GM21529 (cell line): ENCODE measurements around the gene CNPY3.

Source experiments
- ATAC-seq: cut with Tn5 transposase; IDR thresholded peaks from one replicate; pipeline ENCODE4 v1.9.1; 2021; ENCODE audit not compliant: unreplicated experiment

Gene CNPY3

GRCh38 chr6:42958125-42958524, 28.8 kb downstream of the CNPY3 start:
- no peak for ATAC-seq

DNA sequence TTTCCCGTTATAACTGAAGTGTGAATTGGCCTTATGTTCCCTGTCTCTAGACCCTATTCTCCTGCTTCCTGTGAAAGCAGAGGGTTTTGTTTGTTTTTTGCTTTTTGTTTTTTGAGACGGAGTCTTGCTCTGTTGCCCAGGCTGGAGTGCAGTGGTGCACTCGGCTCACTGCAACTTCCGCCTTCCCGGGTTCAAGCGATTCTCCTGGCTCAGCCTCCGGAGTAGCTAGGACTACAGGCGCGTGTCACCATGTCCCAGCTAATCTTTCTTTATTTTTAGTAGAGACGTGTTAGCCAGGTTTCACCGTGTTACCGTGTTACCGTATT, 30.6 kb downstream of the CNPY3 start:
- no peak for ATAC-seq

DNA sequence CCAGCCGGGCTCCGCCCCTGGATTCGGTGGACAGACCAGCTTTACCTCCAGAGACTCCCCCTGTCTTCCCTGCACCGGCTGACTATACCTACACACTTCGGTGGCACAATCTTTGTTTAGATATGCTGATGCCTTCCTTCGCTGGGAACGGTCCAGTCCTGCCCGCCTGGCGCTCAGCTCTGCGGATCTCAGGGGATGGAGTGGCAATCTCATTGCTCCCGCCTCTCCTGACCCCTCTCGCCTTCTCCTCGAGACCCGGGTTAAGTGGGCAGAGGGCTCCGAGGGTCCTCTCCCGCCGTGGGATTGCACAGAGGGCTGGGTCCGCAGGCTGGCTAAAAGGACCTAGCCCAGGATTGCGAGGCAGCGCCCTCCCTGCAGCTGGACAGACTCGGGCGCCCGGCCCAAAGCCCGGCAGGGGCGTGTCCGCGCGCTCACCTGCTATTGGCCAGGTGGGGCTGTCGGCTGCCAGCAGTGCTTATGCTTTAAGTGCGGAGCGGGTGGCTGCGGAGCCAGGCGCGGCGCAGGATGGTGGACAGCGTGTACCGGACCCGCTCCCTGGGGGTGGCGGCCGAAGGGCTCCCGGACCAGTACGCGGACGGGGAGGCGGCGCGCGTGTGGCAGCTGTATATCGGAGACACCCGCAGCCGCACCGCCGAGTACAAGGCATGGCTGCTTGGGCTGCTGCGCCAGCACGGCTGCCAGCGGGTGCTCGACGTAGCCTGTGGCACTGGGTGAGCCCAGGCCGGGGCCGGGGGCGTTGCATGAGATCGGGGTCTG, 31.2 kb downstream of the CNPY3 start, which contains the start of gene GNMT:
GNMT (plus strand) TSS at position 512 of the 777 bp plus-strand sequence; CDS start at position 526, 14 bp downstream.
- no peak for ATAC-seq

DNA sequence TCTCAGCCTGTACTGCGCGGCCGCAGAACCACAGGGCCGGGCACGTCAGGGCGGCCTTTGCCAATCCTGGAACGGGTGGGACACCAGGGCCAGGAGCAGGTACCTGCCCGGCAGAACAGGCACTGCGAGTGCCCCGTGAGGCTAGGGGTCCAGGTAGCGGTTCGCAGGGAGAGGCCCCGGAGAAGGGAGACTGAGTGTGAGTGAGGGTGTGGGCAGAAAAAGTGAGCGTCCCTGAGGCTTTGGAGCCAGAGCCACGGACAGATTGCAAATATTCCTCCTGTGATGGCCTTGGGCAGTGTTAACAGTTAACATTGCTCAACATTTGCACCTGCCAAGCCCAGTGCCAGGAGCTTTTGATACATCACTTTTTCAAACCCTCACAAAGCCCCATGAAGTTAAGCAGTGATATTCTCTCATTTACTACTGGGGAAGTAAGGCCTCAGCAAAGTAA, 31.8 kb downstream of the CNPY3 start:
- ATAC-seq, result no peak

- no peak for ATAC-seq
Observed at GRCh38 chr6:42962096-42962495, 32.8 kb downstream of the CNPY3 start.

GRCh38 chr6:42962502-42963178, 33.4 kb downstream of the CNPY3 start:
- no peak for ATAC-seq

DNA sequence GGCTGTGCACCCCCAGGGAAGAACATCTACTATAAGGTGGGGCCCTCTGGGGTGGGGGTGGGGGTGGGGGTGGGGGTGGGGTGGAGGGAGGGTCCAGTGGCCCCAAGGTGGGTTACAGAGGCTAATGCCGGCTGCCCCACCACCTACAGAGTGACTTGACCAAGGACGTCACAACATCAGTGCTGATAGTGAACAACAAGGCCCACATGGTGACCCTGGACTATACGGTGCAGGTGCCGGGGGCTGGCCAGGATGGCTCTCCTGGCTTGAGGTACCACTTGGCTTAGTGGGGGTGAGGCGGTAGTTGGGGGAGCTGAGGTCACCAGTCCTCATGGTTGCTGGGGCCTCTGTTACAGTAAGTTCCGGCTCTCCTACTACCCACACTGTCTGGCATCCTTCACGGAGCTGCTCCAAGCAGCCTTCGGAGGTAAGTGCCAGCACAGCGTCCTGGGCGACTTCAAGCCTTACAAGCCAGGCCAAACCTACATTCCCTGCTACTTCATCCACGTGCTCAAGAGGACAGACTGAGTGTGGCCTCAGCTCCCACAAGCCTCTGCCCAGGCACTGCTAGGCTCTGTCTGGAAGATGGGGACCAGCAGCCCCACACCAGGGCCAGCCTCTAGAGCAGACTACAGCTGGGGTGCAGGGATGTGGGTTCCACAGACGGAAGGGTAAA, 34.0 kb downstream of the CNPY3 start:
- ATAC-seq, result no peak

DNA sequence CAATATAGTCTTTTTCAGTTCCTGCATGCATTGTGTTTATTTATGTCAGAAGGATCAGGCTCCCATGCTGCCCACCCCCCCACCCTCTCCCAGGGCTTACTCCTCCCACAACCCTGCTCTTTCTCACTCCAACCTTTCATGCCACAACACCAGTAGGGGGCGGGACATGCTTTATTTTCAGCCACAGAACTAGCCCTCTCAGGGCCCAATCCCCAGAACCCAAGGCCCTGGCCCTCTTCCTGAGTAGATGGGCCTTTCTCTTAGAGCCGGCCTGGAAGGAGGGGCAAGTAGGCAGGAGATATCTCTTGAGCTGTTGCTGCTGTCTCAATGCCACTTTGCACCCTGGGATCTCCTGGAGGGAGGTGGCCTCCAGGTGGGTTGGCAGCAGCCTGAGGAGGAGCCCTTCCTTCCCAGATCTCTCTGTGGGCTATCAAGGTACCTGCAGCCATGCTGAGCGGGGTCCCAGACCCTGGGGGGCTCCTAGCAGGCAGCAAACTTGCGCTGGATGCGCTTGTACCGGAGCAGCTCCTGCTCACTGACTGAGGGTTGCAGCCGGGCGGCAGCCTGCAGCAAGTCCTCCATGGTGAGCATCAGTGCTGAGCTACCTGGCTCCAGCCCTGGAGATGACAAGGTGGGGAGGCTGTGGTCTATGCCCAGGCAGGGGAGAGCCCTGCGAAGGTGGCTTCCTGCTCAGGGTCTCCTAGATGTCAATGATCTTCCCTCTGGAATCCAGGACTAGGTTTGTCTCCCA, 34.8 kb downstream of the CNPY3 start:
- no peak for ATAC-seq

- ATAC-seq, result no peak
Observed at GRCh38 chr6:42966571-42966970, 37.3 kb downstream of the CNPY3 start.

- no peak for ATAC-seq
Observed at GRCh38 chr6:42967228-42967627, 37.9 kb downstream of the CNPY3 start.

- ATAC-seq, result no peak
Observed at GRCh38 chr6:42968126-42968701, 38.9 kb downstream of the CNPY3 start.

GRCh38 chr6:42968783-42969182, 39.5 kb downstream of the CNPY3 start:
- ATAC-seq, result no peak

DNA sequence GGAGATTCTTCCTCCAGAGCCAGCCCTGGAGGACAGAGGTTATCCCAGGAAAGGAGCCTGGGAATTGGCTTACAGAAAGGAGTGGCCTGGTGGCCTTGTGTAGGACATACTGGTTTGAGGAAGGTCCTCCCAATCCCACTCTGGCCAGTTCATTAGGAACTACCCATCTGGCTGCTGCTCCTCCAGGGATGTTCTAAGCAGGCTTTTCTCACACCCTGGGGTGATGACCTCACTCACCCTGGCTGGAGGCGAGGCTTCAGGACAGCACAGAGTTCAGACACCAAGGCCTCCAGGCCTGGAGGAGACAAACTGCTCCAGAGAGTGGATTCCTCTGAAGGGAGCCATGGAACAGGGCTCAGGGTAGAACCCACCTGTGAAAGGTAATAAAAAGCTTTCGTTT, 40.2 kb downstream of the CNPY3 start:
- ATAC-seq, result no peak

- no peak for ATAC-seq
Observed at GRCh38 chr6:42969934-42970333, 40.7 kb downstream of the CNPY3 start.

GRCh38 chr6:42970871-42971612, 41.8 kb downstream of the CNPY3 start:
- ATAC-seq, result no peak

GRCh38 chr6:42971746-42972327, 42.6 kb downstream of the CNPY3 start:
- no peak for ATAC-seq

DNA sequence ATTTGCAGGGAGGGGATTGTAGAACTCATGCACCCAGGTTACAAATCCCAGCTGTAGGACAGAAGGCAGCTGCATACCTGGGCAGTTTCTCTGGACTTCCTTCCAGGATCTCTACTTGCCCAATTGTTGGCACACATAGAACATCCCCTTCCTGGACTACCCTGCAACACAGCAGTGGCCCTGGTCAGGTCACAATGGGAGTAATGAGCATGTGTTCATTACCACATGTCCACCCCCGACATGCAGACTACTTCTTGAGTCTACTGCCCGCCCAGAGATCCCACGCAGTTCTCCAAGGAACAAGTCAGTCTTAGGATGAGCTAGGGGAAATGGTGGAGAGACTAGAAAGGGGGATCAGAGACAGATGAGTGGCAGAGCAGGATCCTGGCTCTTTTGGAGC, 44.6 kb downstream of the CNPY3 start:
- ATAC-seq, result no peak

DNA sequence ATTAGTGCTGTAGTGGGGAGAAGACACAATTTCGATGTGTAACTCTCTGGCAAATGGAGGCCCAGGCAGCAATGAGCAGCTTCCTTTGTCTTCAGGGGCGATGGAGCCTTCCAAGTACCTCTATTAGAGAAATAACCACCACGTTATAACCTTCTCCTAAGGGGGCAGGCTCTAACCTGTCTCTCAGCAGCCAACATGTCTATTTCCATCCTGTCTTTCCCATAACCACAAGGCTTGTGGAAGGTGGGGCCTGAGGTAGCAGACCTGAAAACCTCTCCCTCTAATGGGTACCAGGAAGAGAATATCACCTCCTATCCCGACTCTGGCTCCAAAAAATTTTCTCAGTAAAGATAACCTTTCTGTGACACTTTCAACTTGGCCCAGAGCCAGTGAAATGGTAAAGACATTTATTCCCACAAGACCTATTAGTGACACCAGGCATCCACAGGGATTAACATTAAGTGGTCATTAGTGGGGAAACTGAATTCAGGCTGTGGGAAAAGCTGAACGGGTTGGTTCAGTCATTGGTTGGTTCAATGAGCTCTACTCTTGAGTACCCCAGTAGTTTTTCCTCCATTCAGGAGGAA, 45.7 kb downstream of the CNPY3 start:
- no peak for ATAC-seq

- peak; percentile 19 for ATAC-seq
Observed at GRCh38 chr6:42978487-42978838, 49.2 kb downstream of the CNPY3 start.
